Testis (tissue), 2 donors: ENCODE measurements around the gene DCTD.

ENCODE experiments used
- POLR2A ChIP-seq: fragments of 450-650 bp; IDR thresholded peaks from one replicate; pipeline ENCODE4 v1.6.1; 2017; ENCODE audit warnings: antibody characterized with exemption, mild to moderate bottlenecking, moderate library complexity
- TF ChIP-seq, protein P1 (sequence below), 3 experiments: fragments of 450-650 bp in 2 of 3; fragments of 200-600 bp in 1 of 3; sonication (generic) in 1 of 3; IDR thresholded peaks; one replicate each; pipeline ENCODE4 v1.5.1; 2016 to 2019; ENCODE audit warnings: antibody characterized with exemption in 3 of 3, mild to moderate bottlenecking in 2 of 3, moderate library complexity in 1 of 3

- TF ChIP-seq, protein P1, sequence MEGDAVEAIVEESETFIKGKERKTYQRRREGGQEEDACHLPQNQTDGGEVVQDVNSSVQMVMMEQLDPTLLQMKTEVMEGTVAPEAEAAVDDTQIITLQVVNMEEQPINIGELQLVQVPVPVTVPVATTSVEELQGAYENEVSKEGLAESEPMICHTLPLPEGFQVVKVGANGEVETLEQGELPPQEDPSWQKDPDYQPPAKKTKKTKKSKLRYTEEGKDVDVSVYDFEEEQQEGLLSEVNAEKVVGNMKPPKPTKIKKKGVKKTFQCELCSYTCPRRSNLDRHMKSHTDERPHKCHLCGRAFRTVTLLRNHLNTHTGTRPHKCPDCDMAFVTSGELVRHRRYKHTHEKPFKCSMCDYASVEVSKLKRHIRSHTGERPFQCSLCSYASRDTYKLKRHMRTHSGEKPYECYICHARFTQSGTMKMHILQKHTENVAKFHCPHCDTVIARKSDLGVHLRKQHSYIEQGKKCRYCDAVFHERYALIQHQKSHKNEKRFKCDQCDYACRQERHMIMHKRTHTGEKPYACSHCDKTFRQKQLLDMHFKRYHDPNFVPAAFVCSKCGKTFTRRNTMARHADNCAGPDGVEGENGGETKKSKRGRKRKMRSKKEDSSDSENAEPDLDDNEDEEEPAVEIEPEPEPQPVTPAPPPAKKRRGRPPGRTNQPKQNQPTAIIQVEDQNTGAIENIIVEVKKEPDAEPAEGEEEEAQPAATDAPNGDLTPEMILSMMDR (IDR thresholded peaks at IDR 0.05) = no peak
- TF ChIP-seq POLR2A = no peak
Measured at GRCh38 chr4:182884040-182884439, 33.1 kb downstream of the DCTD start.
